AG04449 (cell line): ENCODE results near the gene CD300H.

Source experiments
- CTCF ChIA-PET: fragments of 350-600 bp; formaldehyde crosslinking; extraction: SDS; loops from one replicate; lab custom pipeline; 2021; ENCODE audit warnings: antibody characterized with exemption; lab: Yijun Ruan, JAX
- POLR2A ChIA-PET: fragments of 400-600, 350-600 bp; formaldehyde crosslinking; extraction: SDS; loops from one replicate; lab custom pipeline; 2020; ENCODE audit warnings: antibody characterized with exemption, inconsistent platforms; lab: Yijun Ruan, JAX
- DNase-seq: peaks from one replicate; pipeline ENCODE4 v3.0.0-alpha.2; 2010; ENCODE audit warnings: low read depth, low spot score
- H3K4me3 ChIP-seq: 2 replicates; pipeline ENCODE4 v1.5.1; 2011; ENCODE audit warnings: low read depth, mild to moderate bottlenecking, control low read depth, low read length
- TF ChIP-seq, protein P1 (sequence below): IDR thresholded peaks from one replicate; pipeline ENCODE4 v1.5.1; 2011; ENCODE audit warnings: mild to moderate bottlenecking, moderate library complexity, low read length, control low read depth, inconsistent platforms; ENCODE audit not compliant: insufficient read depth; ENCODE audit errors: missing control alignments

CD300H gene

GRCh38 chr17:74549343-74549742 is 18.0 kb downstream of the CD300H start:
- CTCF ChIA-PET, result no interaction called here
- POLR2A ChIA-PET, result no interaction called here
- H3K4me3 ChIP-seq, result no peak overlapping the region
- TF ChIP-seq, protein P1, sequence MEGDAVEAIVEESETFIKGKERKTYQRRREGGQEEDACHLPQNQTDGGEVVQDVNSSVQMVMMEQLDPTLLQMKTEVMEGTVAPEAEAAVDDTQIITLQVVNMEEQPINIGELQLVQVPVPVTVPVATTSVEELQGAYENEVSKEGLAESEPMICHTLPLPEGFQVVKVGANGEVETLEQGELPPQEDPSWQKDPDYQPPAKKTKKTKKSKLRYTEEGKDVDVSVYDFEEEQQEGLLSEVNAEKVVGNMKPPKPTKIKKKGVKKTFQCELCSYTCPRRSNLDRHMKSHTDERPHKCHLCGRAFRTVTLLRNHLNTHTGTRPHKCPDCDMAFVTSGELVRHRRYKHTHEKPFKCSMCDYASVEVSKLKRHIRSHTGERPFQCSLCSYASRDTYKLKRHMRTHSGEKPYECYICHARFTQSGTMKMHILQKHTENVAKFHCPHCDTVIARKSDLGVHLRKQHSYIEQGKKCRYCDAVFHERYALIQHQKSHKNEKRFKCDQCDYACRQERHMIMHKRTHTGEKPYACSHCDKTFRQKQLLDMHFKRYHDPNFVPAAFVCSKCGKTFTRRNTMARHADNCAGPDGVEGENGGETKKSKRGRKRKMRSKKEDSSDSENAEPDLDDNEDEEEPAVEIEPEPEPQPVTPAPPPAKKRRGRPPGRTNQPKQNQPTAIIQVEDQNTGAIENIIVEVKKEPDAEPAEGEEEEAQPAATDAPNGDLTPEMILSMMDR, result no peak
- no peak for DNase-seq

DNA sequence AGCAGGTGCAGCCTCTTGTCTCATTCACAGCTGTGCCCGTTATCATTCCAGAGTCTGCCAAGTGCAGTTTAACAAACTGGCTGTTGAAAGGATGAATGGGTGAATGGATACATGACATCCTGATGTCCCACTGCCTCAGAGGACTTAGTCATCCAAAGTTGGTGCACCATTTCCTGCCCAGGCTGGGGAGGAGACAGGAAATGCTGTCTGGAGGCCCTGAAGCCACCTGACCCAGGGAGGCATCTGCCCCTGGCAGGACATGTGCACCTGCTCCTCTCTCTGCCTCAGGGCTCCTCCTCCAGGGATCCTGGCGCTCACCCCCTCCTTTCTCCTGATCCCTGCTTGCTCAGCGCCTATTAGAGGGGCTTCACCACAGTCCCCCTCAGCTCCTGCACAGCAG is 19.6 kb downstream of the CD300H start:
- no peak overlapping the region for H3K4me3 ChIP-seq
- CTCF ChIA-PET, result no interaction called here
- DNase-seq, result no peak
- POLR2A ChIA-PET, result no interaction called here
- TF ChIP-seq, protein P1, result no peak

GRCh38 chr17:74547264-74547663 is 20.0 kb downstream of the CD300H start:
- POLR2A ChIA-PET, result no interaction called here
- H3K4me3 ChIP-seq, result no peak overlapping the region
- CTCF ChIA-PET, result no interaction called here
- DNase-seq, result no peak
- TF ChIP-seq, protein P1, result no peak

DNA sequence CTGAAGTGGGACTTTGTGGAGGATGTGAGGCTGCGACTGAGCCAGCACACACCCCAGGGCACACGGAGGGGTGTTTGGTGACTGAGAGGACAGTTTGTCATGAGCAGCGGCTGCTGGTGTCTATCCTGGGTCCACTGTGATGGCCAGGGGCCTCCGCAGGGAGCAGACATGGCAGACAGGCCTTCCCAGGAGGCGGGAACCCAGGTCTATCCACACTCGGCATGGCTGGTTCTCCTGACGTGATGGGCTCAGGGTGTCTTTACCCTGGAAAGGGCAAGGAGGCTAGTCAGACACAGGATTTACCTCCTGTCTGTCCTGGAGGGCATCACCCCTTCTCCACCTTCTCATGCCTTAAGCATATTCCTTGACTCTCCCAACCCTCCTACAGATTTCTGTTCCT is 20.7 kb downstream of the CD300H start:
- no peak overlapping the region for H3K4me3 ChIP-seq
- TF ChIP-seq, protein P1, result no peak
- DNase-seq, result no peak
- ChIA-PET CTCF (no interaction called here), POLR2A (no interaction called here)

GRCh38 chr17:74545843-74546230 is 21.5 kb downstream of the CD300H start, which contains the start of gene CD300C:
TSS of gene CD300C (minus strand) at chr17:74546115. CDS start at chr17:74545782, 333 bp downstream.
- POLR2A ChIA-PET, result no interaction called here
- H3K4me3 ChIP-seq, result no peak within 1 kb of the TSS
- CTCF ChIA-PET, result no interaction called here
- TF ChIP-seq, protein P1, result no peak
- no peak for DNase-seq

GRCh38 chr17:74544991-74545842 is 22.1 kb downstream of the CD300H start:
- TF ChIP-seq, protein P1, result no peak
- CTCF ChIA-PET, result no interaction called here
- DNase-seq, result no peak
- POLR2A ChIA-PET, result no interaction called here
- H3K4me3 ChIP-seq, result no peak overlapping the region
